ENCODE measurements around the gene BTF3.

- TF ChIP-seq CTCF (IDR thresholded peaks at IDR 0.05) (no peak), POLR2AphosphoS5 (IDR thresholded peaks at IDR 0.05) (no peak)
Observed at GRCh38 chr5:73459366-73459765, 38.9 kb upstream of the BTF3 start.

All from upper lobe of left lung (tissue), 4 donors.